HG02981 (cell line): ENCODE measurements around the gene SH3RF1.
"Not testable (repeated sequence)": the region's sequence is repeated elsewhere in the genome, so short reads cannot be mapped to it uniquely, and the experiment has no call there.

Experiments
- ATAC-seq: cut with Tn5 transposase; IDR thresholded peaks from one replicate; pipeline ENCODE4 v1.9.1; 2021; ENCODE audit warnings: mild to moderate bottlenecking, moderate library complexity; ENCODE audit not compliant: unreplicated experiment

Gene SH3RF1

DNA sequence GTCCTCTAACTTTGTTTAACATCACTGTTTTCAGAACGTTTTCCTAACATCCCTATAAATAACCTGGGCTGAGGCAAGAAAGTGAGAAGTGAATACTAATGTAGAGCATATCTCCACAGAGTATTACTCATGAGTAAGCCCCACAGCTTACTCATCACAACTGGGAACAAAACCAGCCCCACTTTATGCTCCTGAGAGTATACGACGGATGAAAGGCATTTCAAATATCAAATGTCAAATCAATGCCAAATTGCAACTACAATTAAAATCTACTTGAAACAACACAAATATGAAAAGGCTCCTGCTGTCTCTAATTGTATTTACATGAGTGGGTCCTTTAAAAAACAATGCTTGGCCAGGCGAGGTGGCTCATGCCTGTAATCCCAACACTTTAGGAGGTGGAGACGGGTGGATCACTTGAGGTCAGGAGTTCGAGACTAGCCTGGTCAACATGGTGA, 41.2 kb downstream of the SH3RF1 start:
- ATAC-seq, result no peak

GRCh38 chr4:169228076-169228475, 42.7 kb downstream of the SH3RF1 start:
- ATAC-seq, result no peak

- ATAC-seq, result no peak
These were observed 44.2 kb downstream of the SH3RF1 start for GRCh38 chr4:169226565-169226964.

- peak; percentile 45 for ATAC-seq
These were observed 44.9 kb downstream of the SH3RF1 start for GRCh38 chr4:169225812-169226211.

DNA sequence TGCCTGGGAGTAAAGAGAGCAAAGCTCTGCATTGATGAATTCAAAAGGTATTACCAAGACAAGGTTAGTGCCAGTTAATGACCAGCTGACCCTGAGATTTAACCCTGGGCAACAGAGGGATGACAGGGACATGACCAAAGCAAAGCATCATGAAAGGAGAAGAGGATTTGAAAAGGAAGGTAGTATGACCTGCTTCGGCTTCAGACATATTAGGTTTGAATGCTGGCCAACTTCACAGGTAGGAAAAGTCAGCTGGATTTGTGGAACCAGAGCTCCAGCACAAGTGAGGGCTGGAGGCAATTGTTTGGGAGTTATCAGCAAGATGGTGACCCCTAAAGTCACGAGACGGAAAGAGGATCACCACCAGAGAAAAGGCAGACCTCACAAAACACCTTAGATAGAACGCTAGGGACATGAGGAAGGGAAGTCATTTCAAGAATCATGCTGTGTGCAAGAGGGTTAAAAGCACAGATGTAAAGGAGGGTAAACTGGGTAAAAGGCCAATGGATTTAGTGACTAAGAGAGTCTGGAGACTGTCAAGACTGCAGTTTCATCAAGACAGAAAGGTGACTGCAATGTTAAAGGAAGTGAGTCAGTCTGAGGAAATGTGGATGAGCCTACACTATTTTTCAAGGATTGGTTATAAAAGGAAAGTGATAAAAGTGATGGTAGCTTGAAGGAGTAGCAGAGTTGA, 45.6 kb downstream of the SH3RF1 start:
- ATAC-seq, result peak; percentile 47

GRCh38 chr4:169222761-169223160, 48.0 kb downstream of the SH3RF1 start:
- ATAC-seq, result no peak

DNA sequence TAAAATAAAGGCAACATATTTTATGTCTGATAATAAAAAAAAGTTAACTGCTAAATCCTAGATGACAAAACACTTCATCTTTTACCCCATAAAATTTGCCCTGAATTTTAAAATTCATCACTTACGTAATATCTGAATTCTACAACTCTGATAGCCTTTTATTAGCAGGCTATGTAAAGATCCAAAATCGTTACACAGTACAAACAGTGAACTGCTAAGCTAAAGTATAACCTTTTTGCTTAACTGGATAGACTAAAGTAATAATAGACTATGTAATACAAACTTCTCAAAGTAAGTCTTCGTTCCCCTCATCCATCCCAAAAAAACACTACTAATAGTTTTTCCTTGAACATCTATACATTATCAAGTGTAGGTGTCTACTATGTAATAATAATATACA, 49.1 kb downstream of the SH3RF1 start:
- no peak for ATAC-seq

DNA sequence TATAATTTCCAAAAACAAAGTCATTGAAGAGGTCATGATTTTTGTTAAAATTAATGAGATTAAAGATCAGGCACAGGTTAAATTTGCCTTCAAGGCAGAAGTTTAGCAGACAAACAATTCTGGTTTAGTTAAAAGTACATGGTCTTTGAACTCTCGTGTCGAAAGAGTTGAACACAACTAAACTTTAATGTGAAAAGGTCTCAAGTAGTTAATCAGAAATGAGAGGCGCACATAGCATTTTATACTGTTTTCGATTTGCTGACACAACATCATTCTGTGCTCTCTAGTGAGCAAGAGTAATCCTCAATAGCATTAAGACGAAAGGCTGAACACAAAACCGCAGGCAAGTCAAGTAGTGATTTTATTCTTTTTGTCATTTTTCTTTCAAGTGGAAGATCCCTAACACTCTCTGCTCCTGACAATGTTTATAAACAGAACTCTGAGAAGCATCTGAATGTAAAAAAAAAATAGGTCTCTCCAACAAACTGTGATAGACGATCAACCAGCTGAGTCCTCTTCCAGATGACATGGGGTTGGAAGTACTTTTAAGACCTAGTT, 49.8 kb downstream of the SH3RF1 start:
- no peak for ATAC-seq

GRCh38 chr4:169220447-169220846, 50.3 kb downstream of the SH3RF1 start:
- ATAC-seq, result no peak

DNA sequence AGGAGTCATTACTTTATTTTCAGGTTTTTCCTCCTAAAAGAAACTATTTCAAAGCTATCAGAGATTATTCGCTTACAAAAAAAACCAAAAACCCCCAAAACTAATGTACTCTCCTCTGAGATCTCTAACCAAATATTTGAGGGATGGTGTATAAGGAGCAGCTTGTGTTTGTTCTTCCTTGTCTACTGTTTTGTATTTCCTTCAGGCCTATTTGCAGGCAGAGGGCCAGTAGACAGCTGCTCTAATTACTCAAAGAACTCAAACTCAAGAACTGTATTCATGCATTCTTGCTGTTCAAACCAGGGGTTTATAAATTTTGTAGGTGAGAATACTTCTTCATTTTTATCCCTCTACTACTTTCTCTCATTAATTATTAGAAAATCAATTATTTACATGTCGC, 51.3 kb downstream of the SH3RF1 start:
- no peak for ATAC-seq

GRCh38 chr4:169215656-169216055, 55.1 kb downstream of the SH3RF1 start:
- ATAC-seq, result peak; percentile 45

GRCh38 chr4:169212981-169213380, 57.8 kb downstream of the SH3RF1 start:
- no peak for ATAC-seq

DNA sequence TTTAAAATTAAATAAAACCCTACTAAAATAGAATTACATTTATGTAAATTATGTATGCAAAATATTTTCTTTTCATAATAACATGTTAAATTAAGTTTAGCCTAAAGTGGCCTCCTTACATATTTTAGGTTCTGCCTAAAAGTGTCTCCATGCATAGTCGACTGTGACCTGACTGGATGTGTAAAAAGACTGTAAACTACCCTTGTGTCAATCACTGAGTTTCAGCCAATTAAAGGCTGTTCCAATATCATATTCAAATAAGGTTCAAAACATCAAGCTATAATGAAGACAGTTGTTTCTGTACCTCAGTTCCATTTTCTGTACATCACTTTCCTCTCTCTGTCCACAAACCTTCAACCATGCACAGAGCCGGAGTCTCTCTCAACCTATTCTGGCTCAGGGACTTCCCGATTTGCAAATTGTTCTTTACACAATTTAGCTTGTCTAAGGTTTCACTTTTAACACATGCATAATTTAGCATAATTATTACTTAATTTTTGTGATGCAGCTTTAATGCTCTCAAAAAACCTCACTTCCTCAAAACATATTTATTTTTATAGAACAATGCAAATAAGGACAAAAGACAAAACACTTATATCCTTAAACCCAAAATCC, 60.1 kb downstream of the SH3RF1 start:
- peak; percentile 94 for ATAC-seq

DNA sequence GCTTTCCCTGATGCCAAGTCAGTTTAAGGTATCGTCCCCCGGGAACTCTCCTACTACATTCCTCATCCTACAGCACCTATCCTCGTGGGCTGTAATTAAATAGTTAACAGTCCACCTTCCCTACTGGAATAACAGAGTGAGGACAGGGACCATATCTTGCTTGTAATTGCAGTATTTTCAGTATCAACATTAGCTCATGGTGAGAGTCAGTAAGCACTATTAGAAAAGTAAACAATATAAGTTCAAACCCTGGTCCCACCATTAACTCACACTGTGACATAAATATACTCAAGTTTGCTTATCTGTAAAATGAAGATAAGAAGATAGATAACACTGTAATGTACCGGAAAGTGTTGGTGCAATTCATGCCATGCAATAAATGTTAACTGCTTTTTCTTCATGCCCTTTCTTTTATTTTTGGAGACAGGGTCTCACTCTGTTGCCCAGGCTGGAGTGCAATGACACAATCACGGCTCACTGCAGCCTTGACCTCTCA, 61.3 kb downstream of the SH3RF1 start:
- no peak for ATAC-seq

GRCh38 chr4:169208516-169208915, 62.2 kb downstream of the SH3RF1 start:
- ATAC-seq, result no peak

GRCh38 chr4:169208090-169208455, 62.7 kb downstream of the SH3RF1 start:
- no peak for ATAC-seq

GRCh38 chr4:169207436-169208089, 63.2 kb downstream of the SH3RF1 start:
- no peak for ATAC-seq

- no peak for ATAC-seq
These were observed 65.0 kb downstream of the SH3RF1 start for GRCh38 chr4:169205744-169206080.

DNA sequence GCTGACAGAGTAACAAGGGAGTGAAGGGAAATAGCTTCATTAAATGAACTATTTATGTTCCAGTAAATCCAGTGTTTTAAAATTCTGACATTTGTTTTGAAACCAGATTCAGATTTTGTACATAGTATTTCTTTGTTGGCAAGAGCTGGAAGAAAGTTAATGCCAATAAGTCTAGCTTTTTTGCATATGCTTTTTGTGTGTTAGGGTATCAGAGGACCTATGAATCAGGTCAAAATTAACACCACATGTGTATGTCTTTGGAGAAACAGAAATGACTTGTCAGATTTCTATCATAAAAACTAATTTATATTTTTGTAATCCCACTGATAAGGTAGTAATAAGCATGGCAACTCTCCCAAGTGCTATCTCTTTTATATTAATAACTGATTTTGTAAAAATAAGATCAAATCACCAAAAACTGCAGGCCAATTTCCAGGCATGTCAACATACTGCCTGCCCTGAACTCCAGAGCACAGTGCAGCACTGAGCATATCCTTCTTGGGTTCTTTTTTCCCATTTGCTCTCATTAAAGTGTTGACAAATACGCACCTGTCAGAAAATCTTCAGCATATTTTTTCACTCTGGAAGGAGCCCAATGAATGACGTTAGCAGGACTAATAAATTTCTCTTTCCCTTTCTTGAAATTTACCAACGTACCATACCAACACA, 65.5 kb downstream of the SH3RF1 start:
- no peak for ATAC-seq

GRCh38 chr4:169203891-169204290, 66.9 kb downstream of the SH3RF1 start:
- ATAC-seq, result no peak

- not testable (repeated sequence) for ATAC-seq
These were observed 67.5 kb downstream of the SH3RF1 start for GRCh38 chr4:169203278-169203677.
